CD1c-positive myeloid dendritic cell (primary cell): ENCODE data around the gene STARD9.
A peak's percentile ranks its signal among the peaks of the same experiment; 100 is the strongest.

Source experiments
- DNase-seq: peaks from one replicate; pipeline ENCODE4 v3.0.0-alpha.2; 2016; ENCODE audit errors: extremely low spot score

Gene STARD9

DNA sequence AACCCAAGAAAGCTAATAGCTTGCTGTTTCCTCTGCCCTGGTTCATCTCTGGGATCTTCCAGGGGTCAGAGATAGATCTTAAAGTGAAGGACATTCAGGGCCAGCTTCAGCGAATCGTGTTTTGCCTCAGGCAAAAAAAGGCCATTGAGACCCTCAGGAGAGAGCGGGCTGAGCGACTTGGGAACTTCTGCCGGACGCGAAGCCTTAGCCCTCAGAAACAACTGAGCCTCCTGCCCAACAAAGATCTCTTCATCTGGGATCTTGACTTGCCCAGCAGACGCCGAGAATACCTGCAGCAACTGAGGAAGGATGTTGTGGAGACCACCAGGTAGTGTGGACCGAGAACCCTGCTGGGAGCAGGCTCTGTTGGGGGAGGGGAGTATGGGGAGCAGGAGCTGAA is 119.0 kb downstream of the STARD9 start:
- no peak for DNase-seq

- DNase-seq = no peak
Observed at GRCh38 chr15:42695527-42696071, 120.2 kb downstream of the STARD9 start.

- DNase-seq = no peak
Observed at GRCh38 chr15:42696626-42697025, 121.2 kb downstream of the STARD9 start.

DNA sequence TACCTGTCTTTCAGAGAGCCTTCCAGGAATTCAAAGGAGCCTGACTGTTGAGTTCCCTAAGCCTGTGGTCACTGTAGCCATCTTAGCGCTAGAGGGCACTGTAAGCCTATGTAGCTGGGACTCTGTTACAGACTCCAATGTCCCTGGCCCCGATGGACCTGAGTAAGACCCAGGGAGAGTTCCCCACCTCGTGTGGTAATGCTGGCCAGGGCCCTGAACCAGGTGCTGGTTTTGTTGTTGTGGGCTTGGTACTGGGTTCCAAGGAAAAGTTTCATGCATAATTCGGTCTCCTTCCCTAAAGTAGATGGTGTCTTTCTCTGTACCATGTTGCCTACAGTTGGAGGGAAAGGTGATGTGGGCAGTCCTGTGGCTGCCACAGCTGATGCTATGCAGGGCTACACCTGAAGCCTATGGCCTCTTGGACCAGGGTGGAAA is 129.1 kb downstream of the STARD9 start:
- peak; percentile 68 for DNase-seq

GRCh38 chr15:42705336-42705735 is 129.9 kb downstream of the STARD9 start:
- DNase-seq = no peak

DNA sequence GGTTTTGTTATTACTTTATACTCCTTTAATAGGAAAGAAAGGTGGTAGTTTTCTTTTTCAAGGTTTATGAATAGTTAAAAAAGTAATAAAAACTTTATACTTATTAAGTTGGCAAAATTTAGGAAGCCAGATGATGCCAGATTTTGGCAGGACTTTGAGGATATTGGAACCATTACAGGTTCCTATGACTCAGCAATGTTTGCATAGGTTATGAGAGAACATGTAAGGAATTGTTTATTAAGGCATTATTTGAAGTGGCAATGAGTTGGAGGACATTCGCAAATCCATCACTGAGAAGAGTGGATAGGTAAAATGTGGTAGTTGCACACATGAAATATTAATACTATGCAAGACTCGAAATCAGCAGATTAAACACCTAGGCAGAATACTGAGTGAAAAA is 131.7 kb downstream of the STARD9 start:
- DNase-seq = no peak

DNA sequence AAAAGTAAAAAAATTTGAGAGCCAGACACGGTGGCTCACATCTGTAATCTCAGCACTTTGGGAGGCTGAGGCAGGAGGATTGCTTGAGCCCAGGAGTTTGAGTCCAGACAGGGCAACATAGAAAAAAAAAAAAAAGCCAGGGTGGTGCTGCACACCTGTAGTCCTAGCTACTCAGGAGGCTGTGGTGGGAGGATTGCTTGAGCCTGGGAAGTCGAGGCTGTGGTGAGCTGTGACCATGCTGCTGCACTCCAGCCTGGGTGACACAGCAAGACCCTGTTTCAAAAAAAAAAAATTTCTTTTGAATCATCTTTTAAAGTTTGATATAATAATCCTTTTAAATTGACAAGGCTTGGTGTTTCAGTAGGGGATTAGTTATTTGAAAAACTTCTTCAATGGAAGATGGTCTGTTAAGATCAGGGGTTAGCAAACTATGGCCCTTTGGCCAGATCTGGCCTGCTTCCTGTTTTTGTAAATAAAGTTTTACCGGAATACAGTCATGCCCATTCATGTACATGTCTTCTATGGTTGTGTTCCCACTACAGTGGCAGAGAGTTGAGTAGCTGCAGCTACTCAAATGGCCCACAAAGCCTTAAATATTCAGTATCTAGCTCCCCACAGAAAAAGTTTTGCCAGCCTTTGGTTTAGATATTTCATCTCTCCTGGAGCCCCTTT is 132.6 kb downstream of the STARD9 start:
- DNase-seq = no peak

GRCh38 chr15:42710662-42711061 is 135.3 kb downstream of the STARD9 start:
- no peak for DNase-seq

- DNase-seq = no peak
Observed at GRCh38 chr15:42711746-42712145, 136.3 kb downstream of the STARD9 start.

- DNase-seq = no peak
Observed at GRCh38 chr15:42712584-42712983, 137.2 kb downstream of the STARD9 start.

GRCh38 chr15:42716125-42716524 is 140.7 kb downstream of the STARD9 start:
- no peak for DNase-seq

- DNase-seq = no peak
Observed at GRCh38 chr15:42716626-42717025, 141.2 kb downstream of the STARD9 start.

GRCh38 chr15:42719043-42719442 is 143.6 kb downstream of the STARD9 start:
- no peak for DNase-seq

DNA sequence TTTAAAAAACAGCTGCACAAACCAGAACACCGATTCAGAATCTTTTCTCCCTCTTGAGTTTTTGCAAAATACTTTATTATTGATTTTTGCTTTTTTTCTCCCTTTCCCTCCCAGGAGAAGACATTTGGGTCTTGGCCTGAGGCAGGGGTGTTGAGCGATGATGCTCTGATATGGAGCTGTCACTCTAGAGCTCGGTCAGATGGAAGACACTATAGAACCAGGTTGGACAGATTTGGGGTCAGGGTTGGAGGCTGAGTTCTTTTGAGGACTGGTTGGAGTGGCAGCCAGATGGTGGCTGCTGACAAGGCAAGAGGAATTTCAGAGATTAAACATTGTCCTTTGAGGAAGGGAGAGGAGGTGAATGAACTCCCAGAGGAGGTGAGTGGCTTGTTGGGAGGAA is 144.7 kb downstream of the STARD9 start:
- DNase-seq = no peak

- no peak for DNase-seq
Observed at GRCh38 chr15:42721016-42721415, 145.6 kb downstream of the STARD9 start.

DNA sequence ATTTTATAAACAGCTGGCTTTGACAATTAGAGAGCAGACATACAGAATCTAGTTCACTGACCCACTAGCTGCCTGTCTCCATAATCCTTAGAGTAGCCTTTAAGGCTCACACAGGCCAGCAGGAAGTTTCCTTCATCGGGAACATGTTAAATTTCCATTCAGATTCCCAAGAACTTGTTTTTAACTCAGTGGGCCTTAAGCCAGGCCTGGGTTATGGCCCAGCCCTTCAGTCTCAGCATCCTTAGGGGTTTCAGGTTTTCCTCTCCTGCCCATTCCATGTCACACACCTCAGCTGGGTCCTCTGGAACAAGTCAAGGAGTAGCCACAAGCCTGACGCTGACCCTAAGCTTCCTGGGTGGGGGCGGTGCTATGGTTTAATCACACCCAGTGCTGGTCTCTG is 146.5 kb downstream of the STARD9 start:
- DNase-seq = no peak

- no peak for DNase-seq
Observed at GRCh38 chr15:42723068-42723467, 147.7 kb downstream of the STARD9 start.

DNA sequence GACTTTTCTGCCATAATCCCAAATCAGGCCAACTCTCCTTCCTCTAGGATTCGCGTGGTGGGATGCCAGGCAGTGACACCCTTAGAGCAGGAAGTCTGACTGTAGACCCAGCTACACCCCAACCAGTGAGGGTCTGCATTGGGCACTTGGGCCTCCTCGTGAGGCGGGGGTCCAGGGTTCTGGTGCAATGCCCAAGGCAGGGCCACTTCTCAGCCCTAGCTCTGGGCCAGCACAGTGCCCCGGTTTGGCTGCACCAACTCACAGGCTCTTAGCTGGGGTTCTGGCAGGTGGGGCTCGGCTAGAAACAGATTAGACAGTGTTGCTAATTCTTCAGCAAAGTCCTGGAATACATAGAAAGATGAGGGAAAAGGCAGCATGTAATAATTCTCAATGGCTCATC is 148.9 kb downstream of the STARD9 start:
- DNase-seq = no peak

GRCh38 chr15:42725331-42725903 is 150.0 kb downstream of the STARD9 start:
- DNase-seq = no peak

DNA sequence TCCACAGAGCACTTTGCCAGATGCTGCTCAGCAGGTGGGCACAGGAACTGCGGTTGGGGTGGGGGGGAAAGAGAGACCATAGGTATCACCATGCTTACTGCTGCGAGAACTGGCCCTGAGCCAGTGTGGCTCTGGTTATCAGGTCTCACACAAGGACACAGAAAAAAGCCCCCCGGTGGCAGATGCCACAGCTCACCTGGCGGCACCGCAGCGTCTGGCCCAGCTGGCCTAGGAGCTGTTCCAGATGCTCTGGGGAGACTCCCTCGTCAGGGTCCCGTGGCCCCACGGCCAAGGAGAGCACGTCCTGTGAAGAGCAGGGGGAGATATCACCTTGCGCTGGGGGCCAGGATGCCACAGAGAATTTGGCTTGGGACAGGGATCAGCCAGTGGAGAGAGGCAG is 150.7 kb downstream of the STARD9 start:
- DNase-seq = no peak

- no peak for DNase-seq
Observed at GRCh38 chr15:42727750-42728381, 152.5 kb downstream of the STARD9 start.

DNA sequence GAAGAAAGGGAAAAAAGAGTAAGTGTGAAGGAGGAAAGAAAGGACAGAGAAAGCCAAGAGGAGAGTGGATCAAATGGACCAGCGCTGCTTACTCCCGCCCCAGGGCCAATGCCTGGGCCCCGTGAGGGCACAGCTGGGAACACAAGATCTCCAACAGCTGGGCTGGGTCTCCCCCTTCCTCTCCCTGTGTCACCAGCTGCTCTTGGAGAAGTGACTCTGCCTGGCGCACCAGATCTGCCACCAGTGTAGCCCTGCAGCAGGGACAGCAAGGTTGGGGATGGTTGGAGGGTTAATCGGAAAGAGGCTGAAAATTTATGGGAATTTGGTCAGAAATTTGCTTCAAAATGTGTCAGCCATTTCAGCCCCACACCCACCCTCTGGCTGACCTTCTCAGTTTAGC is 153.2 kb downstream of the STARD9 start:
- no peak for DNase-seq

- DNase-seq = no peak
Observed at GRCh38 chr15:42728972-42729371, 153.6 kb downstream of the STARD9 start.
